ENCODE results near the gene STXBP6.

The STXBP6 gene

GRCh38 chr14:24993631-24994030 lies 56.3 kb downstream of the STXBP6 start:
- TF ChIP-seq CTCF (IDR thresholded peaks at IDR 0.05; ENCODE audit: low read depth, low read length) = no peak
- DNase-seq (ENCODE audit: extremely low read depth, low read depth) = no peak

- no peak for TF ChIP-seq CTCF (IDR thresholded peaks at IDR 0.05; ENCODE audit: low read depth, low read length)
Measured at GRCh38 chr14:24992624-24993360, 57.2 kb downstream of the STXBP6 start.

GRCh38 chr14:24991821-24992220 lies 58.1 kb downstream of the STXBP6 start:
- DNase-seq (ENCODE audit: extremely low read depth, low read depth) = no peak
- TF ChIP-seq CTCF (IDR thresholded peaks at IDR 0.05; ENCODE audit: low read depth, low read length) = no peak

More at GRCh38 chr14:24992624-24993360, 57.2 kb downstream of the STXBP6 start:
- DNase-seq (ENCODE audit: extremely low read depth, low read depth) = no peak

GRCh38 chr14:24991288-24991687 lies 58.7 kb downstream of the STXBP6 start:
- no peak for DNase-seq (ENCODE audit: extremely low read depth, low read depth)
- no peak for TF ChIP-seq CTCF (IDR thresholded peaks at IDR 0.05; ENCODE audit: low read depth, low read length)

- no peak for TF ChIP-seq CTCF (IDR thresholded peaks at IDR 0.05; ENCODE audit: low read depth, low read length)
- DNase-seq (ENCODE audit: extremely low read depth, low read depth) = no peak
Measured at GRCh38 chr14:24990773-24991172, 59.2 kb downstream of the STXBP6 start.

- no peak for TF ChIP-seq CTCF (IDR thresholded peaks at IDR 0.05; ENCODE audit: low read depth, low read length)
- no peak for DNase-seq (ENCODE audit: extremely low read depth, low read depth)
Measured at GRCh38 chr14:24990050-24990449, 59.9 kb downstream of the STXBP6 start.

GRCh38 chr14:24988760-24989159 lies 61.2 kb downstream of the STXBP6 start:
- no peak for TF ChIP-seq CTCF (IDR thresholded peaks at IDR 0.05; ENCODE audit: low read depth, low read length)
- no peak for DNase-seq (ENCODE audit: extremely low read depth, low read depth)

All from AG09319 (cell line).